Astrocyte (in vitro differentiated cells and primary cell): ENCODE measurements around the gene GRIN2A. TPM values are rescaled to one million over a fixed set of nuclear protein-coding genes. Genes with fewer than 3 reads are reported as not detected.
A peak's percentile ranks its signal among the peaks of the same experiment; 100 is the strongest.

Experiments
- DNase-seq: peaks from one replicate; pipeline ENCODE4 v3.0.0-alpha.2; 2010; ENCODE audit warnings: low read depth
- FAIRE-seq: peaks from 2 replicates; lab custom pipeline; 2011; peaks lifted over from hg19 to GRCh38; lab: Jason Lieb, UNC
- H2AFZ ChIP-seq: 2 replicates; pipeline ENCODE4 v1.6.0; 2012; ENCODE audit warnings: low read depth, low read length, inconsistent platforms
- H3K27ac ChIP-seq: 2 replicates; pipeline ENCODE4 v1.5.1; 2011; ENCODE audit warnings: low read depth, low read length, inconsistent platforms
- H3K27me3 ChIP-seq: 2 replicates; pipeline ENCODE4 v1.6.0; 2011; ENCODE audit warnings: low read length, inconsistent platforms; ENCODE audit not compliant: insufficient read depth
- H3K36me3 ChIP-seq: 2 replicates; pipeline ENCODE4 v1.5.1; 2011; ENCODE audit warnings: low read length, inconsistent platforms; ENCODE audit not compliant: insufficient read depth
- H3K4me1 ChIP-seq: 2 replicates; pipeline ENCODE4 v1.5.1; 2011; ENCODE audit warnings: low read length, inconsistent platforms; ENCODE audit not compliant: insufficient read depth
- H3K4me2 ChIP-seq: 2 replicates; pipeline ENCODE4 v1.6.0; 2012; ENCODE audit warnings: low read length, inconsistent platforms
- H3K4me3 ChIP-seq: 2 replicates; pipeline ENCODE4 v1.5.1; 2011; ENCODE audit warnings: low read depth, mild to moderate bottlenecking, low read length, inconsistent platforms; ENCODE audit not compliant: insufficient read depth
- H3K79me2 ChIP-seq: 2 replicates; pipeline ENCODE4 v1.6.0; 2012; ENCODE audit warnings: mild to moderate bottlenecking, low read length, inconsistent platforms; ENCODE audit not compliant: insufficient read depth
- H3K9ac ChIP-seq: 2 replicates; pipeline ENCODE4 v1.6.0; 2012; ENCODE audit warnings: mild to moderate bottlenecking, low read length, inconsistent platforms
- H3K9me3 ChIP-seq: 2 replicates; pipeline ENCODE4 v1.5.1; 2012; ENCODE audit warnings: low read depth, mild to moderate bottlenecking, low read length, inconsistent platforms; ENCODE audit not compliant: insufficient read depth
- H4K20me1 ChIP-seq: 2 replicates; pipeline ENCODE4 v1.6.0; 2012; ENCODE audit warnings: low read length, inconsistent platforms; ENCODE audit not compliant: insufficient read depth
- H3K27ac Mint-ChIP-seq: one replicate; pipeline ENCODE4 v1.8.0; 2021; ENCODE audit warnings: mild to moderate bottlenecking, mixed read lengths; ENCODE audit not compliant: unreplicated experiment
- H3K27me3 Mint-ChIP-seq: one replicate; pipeline ENCODE4 v1.8.0; 2021; ENCODE audit warnings: low read depth, mixed read lengths; ENCODE audit not compliant: unreplicated experiment
- H3K36me3 Mint-ChIP-seq: one replicate; pipeline ENCODE4 v1.8.0; 2021; ENCODE audit warnings: low read depth, mixed read lengths; ENCODE audit not compliant: unreplicated experiment
- H3K4me1 Mint-ChIP-seq: one replicate; pipeline ENCODE4 v1.8.0; 2021; ENCODE audit warnings: low read depth, mixed read lengths; ENCODE audit not compliant: unreplicated experiment
- H3K4me3 Mint-ChIP-seq: one replicate; pipeline ENCODE4 v1.8.0; 2021; ENCODE audit warnings: mild to moderate bottlenecking, moderate library complexity, mixed read lengths; ENCODE audit not compliant: unreplicated experiment
- H3K9me3 Mint-ChIP-seq: one replicate; pipeline ENCODE4 v1.8.0; 2021; ENCODE audit warnings: mild to moderate bottlenecking, mixed read lengths; ENCODE audit not compliant: unreplicated experiment
- EZH2 ChIP-seq: IDR thresholded peaks from 2 replicates; pipeline ENCODE4 v1.6.1; 2012; ENCODE audit warnings: mild to moderate bottlenecking, low read length, inconsistent platforms; ENCODE audit not compliant: insufficient read depth
- total RNA-seq: library from RNA; stranded (reverse); gene quantifications from 2 replicates; pipeline ENCODE4 v1.2.1, GENCODE V29; 2021
- TF ChIP-seq, protein P1 (sequence below): IDR thresholded peaks from 2 replicates; pipeline ENCODE4 v1.5.1; 2011; ENCODE audit warnings: low read depth, mild to moderate bottlenecking, inconsistent platforms, low read length, moderate library complexity; ENCODE audit not compliant: insufficient read depth

The GRIN2A gene
- total RNA-seq, 1 donor from 2014 or later = 0.68 TPM

GRCh38 chr16:10181196-10182162 lies 749 bp downstream of the GRIN2A start:
- peaks cover 10% of the 10 kb centered on the region for H3K9me3 Mint-ChIP-seq

DNA sequence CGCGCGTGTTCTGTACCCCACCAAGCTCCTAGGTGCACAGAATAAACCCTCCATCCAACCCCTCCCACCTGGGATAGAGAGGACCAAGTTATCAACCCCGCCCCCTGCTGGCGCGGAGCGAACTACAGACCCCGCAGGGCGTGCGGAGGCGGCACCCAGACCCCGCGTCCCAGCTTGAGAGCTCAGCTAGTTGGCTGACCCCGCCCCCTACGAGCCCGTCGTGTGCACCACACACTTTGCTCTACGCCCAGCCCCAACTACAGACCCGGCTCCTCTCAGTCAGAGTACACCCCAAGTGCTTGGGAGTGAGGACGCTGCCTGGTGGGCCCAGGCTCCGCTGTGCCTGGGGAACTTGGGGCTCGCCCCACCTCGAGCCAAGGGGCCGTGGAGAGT lies 1.5 kb downstream of the GRIN2A start:
- Mint-ChIP-seq H3K27ac (no peak overlapping the region), H3K4me1 (no peaks in the 10 kb centered on the region), H3K9me3 (peaks cover 10% of the 10 kb centered on the region), H3K27me3 (peaks cover 58% of the 10 kb centered on the region), H3K4me3 (peak overlapping the region; percentile 45), H3K36me3 (peaks cover 1% of the 10 kb centered on the region)
- Histone ChIP-seq H2AFZ (peak overlapping the region; percentile 92), H3K4me1 (peaks cover 9% of the 10 kb centered on the region), H3K9ac (no peak overlapping the region), H3K4me3 (no peak overlapping the region), H3K27ac (no peak overlapping the region), H3K36me3 (no peaks in the 10 kb centered on the region), H3K4me2 (peak overlapping the region; percentile 84), H3K9me3 (no peaks in the 10 kb centered on the region), H3K27me3 (peaks cover 18% of the 10 kb centered on the region), H4K20me1 (no peaks in the 10 kb centered on the region), H3K79me2 (no peaks in the 10 kb centered on the region)
- DNase-seq = no peak
- FAIRE-seq = no peak
- TF ChIP-seq, protein P1, sequence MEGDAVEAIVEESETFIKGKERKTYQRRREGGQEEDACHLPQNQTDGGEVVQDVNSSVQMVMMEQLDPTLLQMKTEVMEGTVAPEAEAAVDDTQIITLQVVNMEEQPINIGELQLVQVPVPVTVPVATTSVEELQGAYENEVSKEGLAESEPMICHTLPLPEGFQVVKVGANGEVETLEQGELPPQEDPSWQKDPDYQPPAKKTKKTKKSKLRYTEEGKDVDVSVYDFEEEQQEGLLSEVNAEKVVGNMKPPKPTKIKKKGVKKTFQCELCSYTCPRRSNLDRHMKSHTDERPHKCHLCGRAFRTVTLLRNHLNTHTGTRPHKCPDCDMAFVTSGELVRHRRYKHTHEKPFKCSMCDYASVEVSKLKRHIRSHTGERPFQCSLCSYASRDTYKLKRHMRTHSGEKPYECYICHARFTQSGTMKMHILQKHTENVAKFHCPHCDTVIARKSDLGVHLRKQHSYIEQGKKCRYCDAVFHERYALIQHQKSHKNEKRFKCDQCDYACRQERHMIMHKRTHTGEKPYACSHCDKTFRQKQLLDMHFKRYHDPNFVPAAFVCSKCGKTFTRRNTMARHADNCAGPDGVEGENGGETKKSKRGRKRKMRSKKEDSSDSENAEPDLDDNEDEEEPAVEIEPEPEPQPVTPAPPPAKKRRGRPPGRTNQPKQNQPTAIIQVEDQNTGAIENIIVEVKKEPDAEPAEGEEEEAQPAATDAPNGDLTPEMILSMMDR = peak; percentile 20
- TF ChIP-seq EZH2 = no peak

More at GRCh38 chr16:10181196-10182162, 749 bp downstream of the GRIN2A start:
- Mint-ChIP-seq H3K4me3 (peak overlapping the region; percentile 45), H3K27ac (no peak overlapping the region), H3K36me3 (peaks cover 1% of the 10 kb centered on the region), H3K27me3 (peaks cover 65% of the 10 kb centered on the region), H3K4me1 (no peaks in the 10 kb centered on the region)
- Histone ChIP-seq H3K27me3 (peaks cover 22% of the 10 kb centered on the region), H3K4me3 (peak overlapping the region; percentile 37), H4K20me1 (no peaks in the 10 kb centered on the region), H2AFZ (peak overlapping the region; percentile 92), H3K4me1 (peaks cover 9% of the 10 kb centered on the region), H3K9ac (no peak overlapping the region), H3K79me2 (no peaks in the 10 kb centered on the region), H3K9me3 (no peaks in the 10 kb centered on the region), H3K36me3 (no peaks in the 10 kb centered on the region), H3K4me2 (peak overlapping the region; percentile 84), H3K27ac (no peak overlapping the region)
- peak; percentile 31 for TF ChIP-seq EZH2
- TF ChIP-seq, protein P1 = peak; percentile 63
- DNase-seq (peak; percentile 49), FAIRE-seq (no peak)
